Right lobe of liver (tissue), 4 donors: ENCODE results near the gene DLG1.

Experiments used
- CTCF ChIP-seq, 4 donors: fragments of 200-600 bp in 3 of 4; fragments of 450-650 bp in 1 of 4; IDR thresholded peaks; one replicate each; pipeline versions ENCODE4 v1.5.1 to v1.8.0; 2016 to 2022; ENCODE audit warnings: antibody characterized with exemption in 4 of 4, mild to moderate bottlenecking in 2 of 4
- POLR2A ChIP-seq: fragments of 450-650 bp; IDR thresholded peaks from one replicate; pipeline ENCODE4 v1.6.1; 2017; ENCODE audit warnings: antibody characterized with exemption, mild to moderate bottlenecking
- donor health status: DM: no; HTN: no; CAD: no.
- donor health status: DM: no; HTN: no; CAD: no.
- donor health status: DM: no; HTN: yes; CAD: no.

- TF ChIP-seq CTCF (IDR thresholded peaks at IDR 0.05) = no peak
- TF ChIP-seq POLR2A = no peak
Observed at GRCh38 chr3:197327701-197328100, 29.3 kb upstream of the DLG1 start.
